Peyer's patch (tissue), 4 donors: ENCODE measurements around the gene MSI2.

Source experiments
- POLR2A ChIP-seq, 2 donors: fragments of 450-650 bp; IDR thresholded peaks; one replicate each; pipeline ENCODE4 v1.5.1; 2017; ENCODE audit warnings: antibody characterized with exemption in 2 of 2, mild to moderate bottlenecking in 2 of 2, moderate library complexity in 2 of 2
- TF ChIP-seq, protein P1 (sequence below), 6 experiments: fragments of 450-650 bp in 4 of 6; fragments of 200-600 bp in 2 of 6; sonication (generic) in 1 of 6; IDR thresholded peaks; one replicate each; pipeline ENCODE4 v1.5.1; 2017 to 2019; ENCODE audit warnings: antibody characterized with exemption in 6 of 6, mild to moderate bottlenecking in 3 of 6, moderate library complexity in 1 of 6

DNA sequence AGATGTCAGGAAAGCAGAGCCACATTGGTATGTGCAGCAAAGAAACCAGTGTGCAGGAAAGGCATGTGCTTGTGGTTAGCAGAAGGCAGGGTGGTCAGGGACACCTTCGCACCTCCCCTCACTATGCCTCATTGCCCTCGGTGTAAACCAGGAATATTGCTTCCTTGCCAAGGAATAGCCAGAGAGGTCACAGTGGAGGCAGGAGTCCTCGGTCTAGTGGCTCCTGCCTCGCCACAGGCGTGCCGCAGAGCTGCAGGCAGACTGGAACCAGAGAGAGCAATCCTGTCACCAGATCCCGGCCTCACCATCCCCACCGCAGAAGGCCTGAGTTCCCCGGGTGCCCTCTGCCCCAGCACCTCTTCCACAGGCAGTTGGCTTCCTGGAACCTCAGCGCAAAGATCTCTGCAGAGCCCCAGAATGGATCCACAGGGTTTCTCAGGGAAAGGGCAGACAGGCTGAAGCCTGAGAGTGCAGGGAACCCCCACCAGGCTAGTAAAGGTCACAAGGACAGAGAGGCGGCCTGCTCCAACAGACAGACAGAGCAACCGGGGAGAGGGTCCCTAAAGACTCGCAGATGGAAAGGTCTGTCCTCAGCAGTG, 467.2 kb downstream of the MSI2 start:
- no peak for TF ChIP-seq POLR2A (IDR thresholded peaks at IDR 0.05)
- TF ChIP-seq, protein P1, sequence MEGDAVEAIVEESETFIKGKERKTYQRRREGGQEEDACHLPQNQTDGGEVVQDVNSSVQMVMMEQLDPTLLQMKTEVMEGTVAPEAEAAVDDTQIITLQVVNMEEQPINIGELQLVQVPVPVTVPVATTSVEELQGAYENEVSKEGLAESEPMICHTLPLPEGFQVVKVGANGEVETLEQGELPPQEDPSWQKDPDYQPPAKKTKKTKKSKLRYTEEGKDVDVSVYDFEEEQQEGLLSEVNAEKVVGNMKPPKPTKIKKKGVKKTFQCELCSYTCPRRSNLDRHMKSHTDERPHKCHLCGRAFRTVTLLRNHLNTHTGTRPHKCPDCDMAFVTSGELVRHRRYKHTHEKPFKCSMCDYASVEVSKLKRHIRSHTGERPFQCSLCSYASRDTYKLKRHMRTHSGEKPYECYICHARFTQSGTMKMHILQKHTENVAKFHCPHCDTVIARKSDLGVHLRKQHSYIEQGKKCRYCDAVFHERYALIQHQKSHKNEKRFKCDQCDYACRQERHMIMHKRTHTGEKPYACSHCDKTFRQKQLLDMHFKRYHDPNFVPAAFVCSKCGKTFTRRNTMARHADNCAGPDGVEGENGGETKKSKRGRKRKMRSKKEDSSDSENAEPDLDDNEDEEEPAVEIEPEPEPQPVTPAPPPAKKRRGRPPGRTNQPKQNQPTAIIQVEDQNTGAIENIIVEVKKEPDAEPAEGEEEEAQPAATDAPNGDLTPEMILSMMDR (IDR thresholded peaks at IDR 0.05): no peak
